Measurements from ENCODE around the gene NATD1.

Gene NATD1

DNA sequence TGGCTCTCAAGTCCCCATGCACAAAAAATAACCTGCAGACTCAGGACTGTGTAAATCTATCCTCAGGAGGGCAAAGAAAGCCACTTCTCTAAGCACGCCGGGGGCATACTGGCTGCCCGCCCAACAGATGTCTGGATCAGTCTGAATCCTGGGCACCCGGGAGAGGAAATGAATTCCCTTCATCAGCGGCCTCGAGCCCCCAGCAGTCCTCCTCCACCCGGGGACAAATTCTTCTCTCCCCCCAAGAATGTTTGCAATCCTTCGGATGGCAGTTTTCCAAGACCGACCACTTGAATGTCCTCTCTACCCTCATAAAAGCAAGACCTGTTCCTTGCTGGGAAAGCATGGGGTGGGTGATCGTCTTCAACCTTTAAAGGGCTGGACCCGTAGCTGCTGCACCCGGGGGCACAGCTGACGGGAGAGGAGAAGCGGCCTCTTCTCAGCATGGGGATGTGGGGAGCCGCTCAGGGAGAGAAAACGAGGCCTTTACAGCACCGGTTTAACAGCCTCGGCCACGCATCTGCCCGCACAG, 21.9 kb upstream of the NATD1 start:
- FAIRE-seq = no peak

DNA sequence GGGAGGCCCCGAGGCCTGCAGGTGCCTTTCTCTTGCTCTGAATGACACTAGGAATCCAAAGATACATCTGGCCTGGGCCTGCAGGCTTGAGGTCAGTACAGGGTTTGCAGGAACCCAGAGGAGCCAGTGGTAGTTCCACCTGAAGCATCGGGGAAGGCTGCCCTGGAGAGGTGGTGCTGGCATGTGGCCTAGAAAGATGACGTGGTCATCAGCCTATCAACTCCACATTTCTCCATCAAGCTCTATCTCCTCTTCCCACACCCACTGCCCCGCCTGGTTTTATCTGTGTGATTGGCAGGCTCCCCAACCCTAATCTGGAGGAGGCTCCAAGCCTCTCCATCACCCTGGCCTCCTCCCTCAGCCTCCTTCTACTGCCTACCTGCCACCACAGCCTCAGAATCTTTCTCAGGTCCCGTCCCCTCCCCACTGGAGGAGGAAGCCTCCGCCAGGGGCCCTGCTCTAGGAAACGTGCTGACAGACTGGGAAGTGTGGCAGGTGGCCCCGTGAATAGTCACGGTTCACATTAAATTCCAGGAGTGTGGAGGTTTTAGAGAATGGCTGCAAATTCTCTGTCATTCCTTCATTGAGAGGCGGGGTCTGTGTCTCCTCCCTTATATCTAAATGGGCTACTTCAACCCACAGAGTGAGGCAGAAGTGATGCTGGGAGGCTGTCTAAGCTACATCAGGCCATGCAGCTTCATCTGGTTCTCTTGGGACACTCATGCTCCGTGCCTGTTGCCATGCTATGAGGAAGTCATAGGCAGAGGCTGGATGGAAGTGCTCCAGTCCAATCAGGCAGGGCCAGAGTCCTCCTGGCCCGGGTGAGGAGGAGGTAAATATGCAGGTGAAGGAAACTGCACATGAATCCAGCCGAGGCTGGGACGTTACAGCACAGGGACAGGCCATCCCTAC, 19.9 kb upstream of the NATD1 start:
- FAIRE-seq = no peak

DNA sequence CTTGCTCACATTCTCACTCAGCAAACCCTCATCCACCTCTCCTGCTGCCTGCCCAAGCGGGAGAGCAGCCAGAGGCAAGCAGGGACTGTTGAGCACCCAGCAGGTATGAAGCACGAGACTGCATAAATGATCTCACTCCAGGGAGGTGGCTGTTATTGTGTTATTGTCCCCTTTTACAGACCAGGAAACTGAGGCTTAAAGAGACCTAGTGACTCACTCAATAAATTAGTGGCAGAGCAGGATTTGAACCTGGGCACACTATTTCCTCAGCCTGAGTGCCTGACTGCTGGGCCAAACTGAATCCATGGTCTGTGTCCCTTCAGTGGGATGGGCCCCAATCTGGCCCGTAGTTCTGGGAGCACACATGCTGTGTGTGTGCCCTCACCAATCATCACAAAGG, 19.0 kb upstream of the NATD1 start:
- no peak for FAIRE-seq

DNA sequence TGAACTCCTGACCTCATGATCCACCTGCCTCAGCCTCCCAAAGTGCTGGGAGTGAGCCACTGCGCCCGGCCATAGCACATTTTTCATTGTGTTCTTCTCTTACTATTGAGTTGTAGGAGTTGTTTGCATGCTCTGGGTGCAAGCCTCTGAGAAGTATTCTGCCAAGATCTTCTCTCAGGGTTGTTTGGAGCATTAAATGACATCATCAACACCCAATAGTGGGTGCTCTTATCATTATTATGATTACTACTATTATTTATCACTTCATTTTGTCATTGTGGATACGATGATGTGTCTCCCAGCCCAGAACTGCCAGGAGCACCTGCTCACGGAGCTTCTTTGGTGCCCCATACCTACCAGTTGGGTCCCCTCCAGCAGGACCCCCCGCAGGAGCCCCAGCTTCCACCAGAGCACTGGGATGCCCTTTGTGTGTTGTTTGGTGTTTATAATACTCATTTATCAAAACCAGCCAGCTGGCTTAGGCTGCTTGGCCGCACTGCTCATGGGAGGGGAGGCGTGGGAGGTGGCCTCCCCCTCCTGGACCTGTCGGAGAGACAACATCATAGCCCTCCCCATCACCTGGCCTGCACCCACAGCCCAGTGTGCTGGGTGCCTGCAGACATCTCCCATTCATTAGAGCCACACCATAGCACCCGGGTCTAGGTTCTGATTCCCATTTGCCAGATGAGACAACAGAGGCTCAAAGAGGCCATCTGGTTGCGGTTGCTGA, 18.4 kb upstream of the NATD1 start:
- FAIRE-seq = no peak

DNA sequence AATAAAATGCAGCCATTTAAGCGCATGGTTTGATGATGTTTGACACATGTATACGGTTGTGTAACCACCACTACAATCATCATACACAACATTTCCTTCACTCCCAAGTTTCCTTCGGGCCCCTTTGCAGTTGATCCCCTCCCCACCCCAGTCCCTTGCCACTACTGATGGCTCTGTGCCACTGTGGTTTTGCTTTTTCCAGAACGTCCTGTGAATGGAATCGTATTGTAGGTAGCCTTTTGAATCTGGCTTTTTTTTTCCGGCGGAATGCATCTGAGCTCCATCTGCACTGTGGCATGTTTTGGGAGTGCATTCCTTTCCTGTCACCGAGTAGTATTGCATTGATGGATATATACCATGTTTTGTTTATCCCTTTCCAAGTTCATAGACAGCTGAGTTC, 16.2 kb upstream of the NATD1 start:
- FAIRE-seq = no peak

DNA sequence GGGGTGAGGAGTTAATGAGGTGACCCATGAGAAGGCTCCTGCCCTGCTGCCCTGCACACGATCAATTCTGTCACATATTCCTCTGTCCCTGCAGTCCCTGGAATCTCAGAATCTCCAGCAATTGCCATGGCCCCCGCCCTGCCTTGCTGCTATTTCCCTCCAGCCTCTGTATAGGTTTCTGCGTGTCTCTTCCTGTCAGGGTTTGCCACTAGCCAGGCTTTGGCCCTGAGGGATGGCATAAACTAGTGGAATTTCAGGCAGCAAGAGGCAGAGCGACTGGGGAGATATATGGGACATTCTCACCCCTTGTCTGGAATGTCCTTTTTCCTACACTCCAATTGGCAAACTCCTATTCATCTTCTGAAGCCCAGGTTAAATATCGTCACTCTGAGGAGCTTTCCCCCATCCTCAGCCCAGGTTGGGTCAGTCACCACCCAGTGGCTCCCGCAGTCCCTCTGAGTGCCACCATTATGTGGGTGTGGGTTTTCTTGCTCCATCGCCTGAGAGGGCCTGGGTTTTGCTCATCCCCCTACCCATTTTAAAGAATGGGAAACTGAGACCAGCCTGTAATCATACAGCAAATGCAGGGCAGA, 15.5 kb upstream of the NATD1 start:
- FAIRE-seq = no peak

DNA sequence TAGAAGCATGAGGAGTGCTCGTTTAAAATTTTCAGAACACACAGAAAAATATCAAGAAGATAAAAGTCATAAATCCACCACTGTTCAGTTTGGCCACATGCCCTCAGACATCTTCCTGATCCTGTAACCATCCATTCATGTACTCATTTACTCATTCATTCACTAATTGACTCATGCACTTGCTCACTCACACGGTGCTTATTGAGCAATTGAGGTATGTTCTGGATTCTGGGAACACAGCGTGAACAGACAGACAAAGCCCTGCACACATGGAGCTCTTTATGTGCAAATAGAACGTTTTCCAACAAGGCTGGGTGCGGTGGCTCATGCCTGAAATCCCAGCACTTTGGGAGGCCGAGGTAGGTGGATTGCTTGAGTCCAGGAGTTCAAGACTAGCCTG, 10.2 kb upstream of the NATD1 start:
- FAIRE-seq = no peak

DNA sequence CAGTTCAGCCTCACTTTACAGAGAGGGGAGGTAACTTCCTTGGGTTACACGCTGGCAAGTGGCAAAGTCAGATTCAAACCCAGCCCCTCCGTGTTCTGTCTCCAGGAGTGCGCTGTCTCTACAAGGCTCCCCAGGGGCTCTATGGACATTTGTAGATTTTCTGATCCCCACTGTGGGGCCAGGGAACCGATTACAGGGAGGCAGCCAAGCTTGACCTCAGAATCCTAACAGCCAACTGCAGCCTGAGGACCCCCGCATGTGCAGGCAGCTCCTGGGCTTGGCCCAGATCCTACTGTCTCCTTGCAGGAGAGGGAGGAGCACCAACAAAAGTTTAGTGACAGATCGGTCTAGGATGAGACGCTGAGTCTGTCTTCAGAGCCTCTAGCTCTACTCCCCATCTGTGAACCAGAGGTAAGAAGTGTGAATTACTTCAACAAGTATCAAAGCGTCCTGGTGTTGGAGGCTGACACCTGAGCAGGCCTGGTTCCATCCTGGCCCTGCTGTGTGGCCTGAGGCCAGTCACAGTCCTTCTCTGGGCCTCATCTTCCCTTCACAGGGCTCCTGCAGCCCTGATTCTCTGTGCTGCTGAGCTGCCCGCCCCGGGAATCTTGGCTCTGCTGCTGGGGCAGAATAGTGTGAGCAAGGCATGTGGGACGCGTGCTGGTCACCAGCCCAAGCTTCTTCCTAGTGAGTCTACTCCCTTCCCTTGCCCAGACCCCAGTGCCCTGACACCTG, 9.2 kb upstream of the NATD1 start:
- no peak for FAIRE-seq

DNA sequence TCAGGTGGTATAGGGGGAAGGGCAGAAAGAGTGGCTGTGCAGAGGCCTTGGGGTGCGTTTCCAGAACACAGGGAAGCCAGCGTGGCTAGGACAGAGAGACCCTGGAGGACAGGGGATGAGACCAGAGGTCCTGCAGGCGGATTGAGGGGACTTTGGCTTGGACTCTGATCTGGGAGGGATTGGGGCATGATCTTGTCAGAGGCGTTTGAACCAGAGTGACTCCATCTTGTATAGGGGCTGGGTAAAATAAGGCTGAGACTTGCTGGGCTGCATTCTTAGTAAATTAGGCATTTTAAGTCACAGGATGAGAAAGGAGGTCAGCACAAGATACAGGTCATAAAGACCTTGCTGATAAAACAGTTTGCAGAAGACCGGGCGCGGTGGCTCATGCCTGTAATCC, 5.4 kb upstream of the NATD1 start:
- FAIRE-seq = no peak

DNA sequence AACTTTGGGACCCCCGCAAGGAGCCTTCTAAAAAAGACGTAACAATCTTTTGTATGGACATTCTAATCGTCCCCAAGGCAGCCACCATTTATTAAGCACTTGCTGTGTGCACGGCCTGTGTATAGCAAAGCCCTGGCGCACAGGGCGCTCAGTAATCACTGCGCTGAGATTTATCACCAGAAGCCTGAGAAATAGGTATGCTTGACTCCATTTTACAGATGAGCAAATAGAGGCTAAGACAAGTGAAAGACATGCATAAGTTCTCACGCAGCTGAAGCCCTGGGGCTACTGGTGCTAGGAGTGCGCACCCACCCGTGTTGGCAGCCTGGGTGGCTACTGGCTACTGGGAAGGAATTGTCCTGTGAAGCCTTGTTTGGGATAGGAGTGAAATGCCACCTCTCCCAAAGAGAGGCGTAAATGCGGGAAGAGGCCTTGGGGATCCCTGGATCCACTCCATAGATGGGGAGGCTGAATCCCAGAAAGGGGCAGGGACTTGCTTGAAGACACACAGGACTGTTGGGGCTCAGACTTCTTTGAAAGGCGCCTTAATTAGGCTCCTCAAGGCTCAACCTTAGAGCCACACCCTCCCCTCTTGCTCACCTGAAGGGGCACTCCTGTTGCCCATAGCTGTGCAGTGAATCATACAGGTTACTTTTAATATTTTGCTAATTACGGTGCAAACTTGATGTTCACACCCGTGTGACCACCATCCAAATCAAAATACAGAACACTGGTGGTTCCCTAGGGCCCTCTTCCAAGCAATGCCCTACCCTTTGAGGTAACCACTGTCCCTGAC, 634 bp upstream of the NATD1 start:
- no peak for FAIRE-seq

DNA sequence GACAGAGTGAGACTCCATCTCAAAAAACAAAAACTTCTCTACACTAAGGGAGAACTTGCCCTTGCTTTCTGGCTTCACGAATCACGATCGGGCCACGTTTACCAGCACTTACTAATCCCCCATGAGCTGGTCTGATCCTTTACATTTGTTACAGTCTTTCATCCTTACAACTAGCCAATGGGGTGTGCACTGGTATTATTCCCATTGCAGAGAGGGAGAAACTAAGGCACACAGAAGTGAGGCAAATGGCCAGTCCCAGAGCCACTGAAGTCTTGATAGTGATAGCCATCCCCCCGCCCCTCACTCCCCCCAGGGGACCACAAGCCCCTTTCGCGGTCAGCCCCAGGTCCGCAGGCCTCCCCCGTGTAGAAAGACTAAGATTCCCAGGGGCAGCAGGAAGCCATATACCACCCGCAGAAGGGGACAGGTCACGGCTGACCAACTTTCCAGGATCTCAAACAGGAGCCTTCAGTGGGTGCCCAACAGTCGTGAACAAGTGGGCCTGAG, 868 bp downstream of the NATD1 start:
- no peak for FAIRE-seq

DNA sequence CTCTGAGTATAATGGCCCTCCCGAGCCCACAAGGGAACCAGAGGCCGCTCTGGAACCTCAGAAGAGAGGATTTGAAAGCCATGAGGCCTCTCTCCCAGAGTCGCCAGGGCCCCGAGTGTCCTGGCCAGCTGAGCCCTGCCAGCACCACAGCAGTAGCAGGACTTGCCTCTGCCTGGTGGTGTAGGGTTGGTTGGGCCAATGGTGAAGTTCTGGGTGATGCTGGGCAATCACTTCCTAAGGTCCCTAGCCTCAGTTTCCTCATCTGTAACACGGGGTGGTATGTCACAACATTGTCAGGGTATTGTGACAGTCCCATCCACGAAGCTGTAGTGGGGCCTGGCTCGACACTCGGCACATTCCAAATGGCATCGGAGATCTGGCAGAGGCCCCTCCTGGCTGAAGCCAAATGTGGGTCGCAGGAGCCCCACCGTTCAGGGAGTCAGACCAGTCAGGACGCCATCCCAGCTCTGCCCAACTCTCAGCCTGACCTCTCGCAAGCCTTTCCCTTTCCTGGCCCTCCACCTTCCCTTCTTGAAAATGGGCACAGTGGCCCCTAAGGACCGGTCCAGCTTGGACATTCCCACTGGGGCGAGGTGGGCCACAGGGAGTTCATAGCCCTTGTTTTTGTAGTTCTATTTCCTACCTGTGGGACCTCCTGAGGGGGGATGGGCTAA, 1.7 kb downstream of the NATD1 start:
- FAIRE-seq = no peak

DNA sequence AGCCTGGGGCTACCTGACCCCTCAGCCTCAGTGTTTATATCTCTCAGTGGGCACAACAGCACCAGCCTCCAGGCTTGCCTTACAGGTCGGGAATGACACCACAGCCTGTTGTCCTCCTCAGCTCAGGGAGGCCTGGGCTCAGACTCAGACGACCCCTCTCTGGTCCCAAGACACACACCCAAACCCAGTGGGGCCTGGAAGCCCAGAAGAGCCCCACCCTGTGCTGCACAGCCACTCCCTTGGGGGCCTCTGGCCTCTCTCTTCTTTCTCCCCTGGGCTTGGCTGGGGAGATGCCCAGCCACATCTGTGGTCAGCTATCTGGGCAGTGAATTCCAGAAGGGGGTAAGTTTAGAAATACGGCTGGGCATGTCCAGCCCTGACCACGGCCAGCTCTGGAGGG, 2.4 kb downstream of the NATD1 start:
- no peak for FAIRE-seq

DNA sequence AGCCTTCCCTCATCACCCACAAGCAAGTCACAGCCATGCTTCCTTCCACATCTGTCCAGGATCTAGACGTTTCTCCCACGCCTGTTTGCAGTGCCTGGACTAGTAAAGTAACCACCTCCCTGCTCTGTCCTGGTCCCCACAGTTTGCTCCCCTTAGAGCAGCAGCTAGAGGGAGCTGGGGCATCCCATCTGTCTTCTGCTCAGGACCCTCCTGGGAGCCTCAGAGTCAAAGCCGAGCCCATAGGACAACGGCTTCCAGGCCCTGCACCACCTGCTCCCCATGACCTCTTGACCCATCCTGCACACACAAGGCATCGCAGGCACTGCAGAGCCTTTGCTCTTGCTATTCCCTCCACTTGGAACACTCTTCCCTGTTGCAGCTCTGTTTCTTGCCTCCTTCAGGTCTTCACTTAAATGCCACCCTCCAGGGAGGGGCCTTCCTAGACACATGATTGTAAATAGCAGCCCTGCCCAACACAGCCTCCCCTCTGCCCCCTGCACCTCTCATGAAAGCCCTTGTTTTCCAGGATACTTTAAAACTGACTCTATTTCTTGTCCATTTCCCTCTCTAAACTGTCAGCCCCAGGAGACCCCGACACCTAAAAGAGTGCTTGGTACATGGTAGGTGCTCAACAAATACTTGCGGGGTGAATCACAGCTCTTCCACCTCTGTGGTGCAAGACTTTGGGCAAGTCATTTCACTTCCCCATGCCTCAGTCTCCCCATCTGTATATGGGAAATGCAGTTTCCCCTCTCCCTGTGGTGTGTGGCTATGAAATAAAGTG, 3.1 kb downstream of the NATD1 start:
- FAIRE-seq = no peak

DNA sequence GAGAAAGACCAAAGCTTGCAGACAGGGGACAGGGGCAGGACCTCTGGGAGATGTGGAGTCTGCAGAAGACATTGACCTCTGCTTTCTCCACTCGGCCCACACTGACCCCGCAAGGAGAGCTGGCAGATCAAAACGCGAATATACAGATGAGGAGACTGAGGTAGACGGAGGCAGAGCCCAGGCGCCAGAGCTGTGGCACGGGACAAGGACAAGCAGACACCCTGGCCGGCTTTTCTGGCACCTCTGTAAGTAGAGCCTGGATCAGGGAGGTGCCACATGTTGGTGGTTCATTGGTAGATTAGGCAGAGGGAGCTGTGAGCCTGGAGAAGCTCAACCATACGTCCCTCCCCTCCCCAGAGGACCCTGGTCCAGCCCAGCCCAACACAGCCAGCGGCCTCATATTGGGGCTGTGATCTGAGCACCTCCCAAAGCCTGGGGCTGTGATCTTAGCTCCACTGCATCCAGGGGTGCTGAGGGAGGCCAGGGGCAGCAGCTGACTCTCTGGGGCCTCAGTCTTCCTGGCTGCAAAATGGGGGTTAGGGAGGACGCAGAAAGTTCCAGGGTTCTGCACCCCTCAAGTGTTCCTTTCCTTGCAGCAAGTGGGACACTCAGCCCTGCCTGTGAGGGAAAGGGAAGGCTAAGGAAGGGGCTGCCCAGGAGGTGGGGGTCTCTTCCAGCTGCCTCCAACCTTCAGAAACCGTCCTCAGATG, 4.0 kb downstream of the NATD1 start:
- no peak for FAIRE-seq

DNA sequence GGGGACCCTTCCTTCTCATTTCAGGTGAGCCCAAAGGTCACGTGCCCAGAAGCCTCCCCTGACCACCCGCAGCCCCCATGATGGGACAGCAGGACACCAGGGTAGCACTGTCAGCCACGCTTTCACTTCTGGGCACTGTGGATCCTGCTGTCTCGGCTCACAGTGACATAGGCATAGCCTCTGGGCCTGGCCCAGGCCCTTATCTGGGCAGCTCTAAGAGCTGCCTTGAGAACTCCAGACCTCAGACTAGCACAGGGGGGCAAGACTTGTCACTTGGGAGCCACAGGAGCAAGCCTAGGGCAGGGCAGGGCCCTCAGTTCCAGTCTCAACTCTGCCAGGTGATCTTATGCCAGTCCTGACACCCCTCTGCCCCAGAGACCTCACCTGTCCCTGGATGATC, 4.7 kb downstream of the NATD1 start:
- FAIRE-seq = no peak

DNA sequence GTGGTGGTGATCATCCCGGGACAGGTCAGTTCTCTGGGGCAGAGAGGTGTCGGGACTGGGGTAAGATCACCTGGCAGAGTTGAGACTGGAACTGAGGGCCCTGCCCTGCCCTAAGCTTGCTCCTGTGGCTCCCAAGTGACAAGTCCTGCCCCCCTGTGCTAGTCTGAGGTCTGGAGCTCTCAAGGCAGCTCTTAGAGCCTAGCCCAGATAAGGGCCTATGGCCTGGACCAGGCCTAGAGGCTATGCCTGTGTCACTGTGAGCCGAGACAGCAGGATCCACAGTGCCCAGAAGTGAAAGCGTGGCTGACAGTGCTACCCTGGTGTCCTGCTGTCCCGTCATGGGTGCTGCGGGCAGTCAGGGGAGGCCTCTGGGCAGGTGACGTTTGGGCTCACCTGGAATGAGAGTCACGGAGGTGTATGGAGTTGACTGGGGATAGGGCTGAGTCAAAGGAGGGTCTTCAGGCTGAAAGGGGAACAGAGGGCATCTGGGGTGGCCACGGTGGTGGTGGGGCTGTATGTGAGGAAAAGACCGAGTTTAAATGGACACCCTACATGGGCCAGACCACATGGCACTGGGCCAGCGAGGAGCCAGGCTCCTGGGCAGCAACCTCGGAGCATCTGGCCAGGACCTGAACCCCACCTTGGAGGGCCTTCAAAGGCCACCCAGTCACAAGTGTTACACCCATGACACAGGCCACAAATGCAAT, 5.5 kb downstream of the NATD1 start:
- no peak for FAIRE-seq

DNA sequence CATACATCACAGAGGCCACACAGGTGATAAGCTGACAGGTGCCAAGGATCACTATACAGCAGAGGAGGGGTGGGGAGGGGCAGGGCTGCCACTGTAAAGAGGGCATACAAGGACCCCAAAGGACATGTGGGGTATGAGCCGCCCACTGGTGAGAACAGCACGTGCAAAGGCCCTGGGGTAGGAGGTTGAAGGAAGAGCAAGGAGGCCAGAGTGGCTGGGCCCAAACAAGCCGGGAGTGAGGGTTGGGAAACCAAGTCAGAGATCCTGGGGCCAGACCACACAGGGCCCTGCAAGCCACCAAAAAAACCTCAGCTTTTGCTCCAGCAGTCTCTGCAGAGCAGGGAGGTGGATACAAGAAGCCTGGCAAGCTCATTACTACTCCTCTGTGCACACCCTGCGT, 6.5 kb downstream of the NATD1 start:
- no peak for FAIRE-seq

DNA sequence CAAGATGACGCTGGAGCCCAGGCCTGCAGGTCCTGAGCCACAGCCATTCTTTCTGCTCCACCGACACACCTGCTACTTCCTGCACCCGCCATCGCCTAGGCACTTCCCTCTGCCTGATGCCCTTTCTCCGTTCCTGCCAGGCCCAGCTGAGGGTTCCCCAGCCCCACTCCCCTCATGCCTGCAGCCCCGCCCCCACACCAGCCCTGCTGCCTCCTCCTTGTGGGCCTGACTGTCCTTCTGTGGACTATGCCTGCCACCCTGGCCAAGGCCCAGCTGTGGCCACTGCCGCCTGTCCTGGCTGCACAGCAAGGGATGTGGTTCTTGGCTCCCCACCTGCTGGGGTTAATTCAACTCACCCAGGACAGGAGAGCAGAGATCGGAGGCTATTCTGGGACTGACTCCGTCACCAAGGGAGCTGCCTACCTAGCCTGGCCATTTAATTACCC, 7.5 kb downstream of the NATD1 start:
- FAIRE-seq = no peak

Measured in endometrium (tissue), 2 donors.